G401.6 (cell line): Measurements from ENCODE around the gene SLC12A4.
A peak's percentile ranks its signal among the peaks of the same experiment; 100 is the strongest.
"Not testable (repeated sequence)": the region's sequence is repeated elsewhere in the genome, so short reads cannot be mapped to it uniquely, and the experiment has no call there.

Experiments
- FAIRE-seq: peaks from 2 replicates; lab custom pipeline; 2012; peaks lifted over from hg19 to GRCh38; lab: Jason Lieb, UNC

Gene SLC12A4

DNA sequence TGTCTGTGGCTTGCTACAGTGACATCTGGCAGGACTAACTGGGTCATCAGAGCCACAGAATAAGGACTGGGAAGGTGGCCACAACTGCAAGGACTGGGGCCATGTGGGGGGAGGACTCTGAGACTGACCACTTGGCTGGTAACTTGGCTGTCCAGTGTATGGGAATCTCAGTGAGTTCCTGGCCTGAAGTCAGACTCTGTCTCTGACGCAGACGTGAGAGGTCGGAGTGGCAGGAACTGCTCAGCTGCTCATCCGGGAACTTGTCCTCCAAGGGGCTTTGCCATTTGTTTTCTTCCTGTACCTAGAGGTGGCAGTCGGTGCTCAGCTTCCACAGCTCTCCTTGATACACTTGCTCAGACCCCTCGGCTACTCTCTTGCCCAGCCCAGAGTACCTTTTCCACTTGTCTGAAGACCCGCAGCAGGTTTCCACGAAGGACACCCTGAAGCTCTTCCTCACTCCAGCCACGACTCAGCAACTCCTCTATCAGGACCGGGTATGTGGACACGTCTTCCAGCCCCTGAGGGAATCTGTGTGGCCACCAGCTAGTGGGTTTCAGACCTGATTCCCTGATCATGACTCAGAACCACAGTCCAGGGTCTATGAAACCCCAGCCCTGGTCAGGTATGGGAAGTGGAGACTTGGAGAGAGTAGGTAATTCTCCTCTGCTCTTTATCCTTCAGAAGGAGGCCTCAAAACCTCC lies 19.2 kb upstream of the SLC12A4 start:
- FAIRE-seq, result no peak

DNA sequence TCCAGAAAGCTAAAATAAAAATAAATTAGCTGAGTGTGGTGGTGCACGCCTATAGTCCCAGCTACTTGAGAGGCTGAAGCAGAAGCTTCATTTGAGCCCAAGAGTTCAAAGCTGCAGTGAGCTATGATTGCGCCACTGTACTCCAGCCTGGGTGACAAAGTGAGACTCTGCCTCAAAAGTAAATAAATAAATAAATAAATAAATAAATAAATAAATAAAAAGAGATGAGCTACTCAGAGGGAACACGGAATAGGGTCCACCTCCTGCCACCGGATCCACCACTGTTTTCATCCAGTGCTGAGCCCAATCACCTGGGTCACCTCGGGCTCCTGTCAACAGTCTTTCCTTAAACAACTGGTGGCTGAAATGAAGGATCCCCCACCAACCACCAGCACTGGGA lies 18.5 kb upstream of the SLC12A4 start:
- FAIRE-seq, result no peak

DNA sequence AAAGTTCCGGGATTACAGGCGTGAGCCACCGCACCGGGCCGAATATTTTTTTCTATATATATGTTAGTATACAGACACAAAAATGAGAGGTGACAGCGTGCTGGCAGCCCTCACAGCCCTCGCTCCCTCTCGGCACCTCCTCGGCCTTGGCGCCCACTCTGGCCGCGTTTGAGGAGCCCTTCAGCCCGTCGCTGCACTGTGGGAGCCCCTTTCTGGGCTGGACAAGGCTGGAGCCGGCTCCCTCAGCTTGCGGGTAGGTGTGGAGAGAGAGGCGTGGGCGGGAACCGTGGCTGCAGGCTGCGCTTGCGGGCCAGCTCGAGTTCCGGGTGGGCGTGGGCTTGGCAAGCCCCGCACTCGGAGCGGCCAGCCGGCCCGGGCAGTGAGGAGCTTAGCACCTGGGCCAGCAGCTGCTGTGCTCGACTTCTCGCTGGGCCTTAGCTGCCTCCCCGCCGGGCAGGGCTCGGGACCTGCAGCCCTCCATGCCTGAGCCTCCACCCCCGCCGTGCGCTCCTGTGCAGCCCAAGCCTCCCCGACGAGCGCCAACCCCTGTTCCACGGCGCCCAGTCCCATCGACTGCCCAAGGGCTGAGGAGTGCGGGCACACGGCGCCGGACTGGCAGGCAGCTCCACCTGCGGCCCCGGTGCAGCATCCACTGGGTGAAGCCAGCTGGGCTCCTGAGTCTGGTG lies 13.7 kb upstream of the SLC12A4 start:
- no peak for FAIRE-seq

DNA sequence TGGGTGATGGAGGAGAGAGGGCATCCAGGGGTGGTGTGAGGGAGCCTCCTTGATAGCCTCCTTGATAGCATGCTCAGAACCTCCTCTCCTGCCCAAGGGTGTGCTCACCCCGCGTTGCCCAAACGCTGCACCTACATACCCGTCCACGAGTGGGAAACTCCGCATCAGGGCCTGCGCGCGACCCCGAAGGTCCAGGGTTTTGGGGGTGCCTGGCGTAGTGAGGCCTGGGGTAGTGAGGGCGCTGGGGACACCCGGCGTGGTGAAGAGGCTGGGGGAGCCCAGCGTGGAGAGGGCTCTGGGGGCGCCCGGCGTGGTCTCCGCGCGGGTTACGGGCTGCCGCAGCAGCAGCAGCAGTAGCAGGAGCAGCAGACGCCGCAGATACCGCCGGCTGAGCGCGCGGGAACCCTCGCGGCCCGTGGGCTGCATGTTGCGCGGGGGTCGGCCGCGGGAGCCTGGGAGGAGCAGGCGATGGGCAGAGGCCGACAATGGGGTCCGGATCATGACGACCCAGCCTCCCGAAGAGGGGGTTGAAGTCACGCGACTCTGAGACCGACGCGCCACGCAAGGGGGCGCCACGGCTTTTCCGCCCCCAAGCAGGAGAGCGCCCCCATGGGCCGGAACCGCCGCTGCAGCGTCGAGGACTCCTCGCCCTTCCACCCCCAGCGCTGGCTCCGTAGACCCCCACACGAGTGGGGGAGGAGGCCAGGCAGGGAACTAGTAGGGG lies 11.7 kb upstream of the SLC12A4 start, which contains the start of gene DPEP3:
TSS of gene DPEP3 (minus strand) at position 545 of the 724 bp plus-strand sequence. CDS start at position 426, 119 bp downstream.
- FAIRE-seq, result no peak

DNA sequence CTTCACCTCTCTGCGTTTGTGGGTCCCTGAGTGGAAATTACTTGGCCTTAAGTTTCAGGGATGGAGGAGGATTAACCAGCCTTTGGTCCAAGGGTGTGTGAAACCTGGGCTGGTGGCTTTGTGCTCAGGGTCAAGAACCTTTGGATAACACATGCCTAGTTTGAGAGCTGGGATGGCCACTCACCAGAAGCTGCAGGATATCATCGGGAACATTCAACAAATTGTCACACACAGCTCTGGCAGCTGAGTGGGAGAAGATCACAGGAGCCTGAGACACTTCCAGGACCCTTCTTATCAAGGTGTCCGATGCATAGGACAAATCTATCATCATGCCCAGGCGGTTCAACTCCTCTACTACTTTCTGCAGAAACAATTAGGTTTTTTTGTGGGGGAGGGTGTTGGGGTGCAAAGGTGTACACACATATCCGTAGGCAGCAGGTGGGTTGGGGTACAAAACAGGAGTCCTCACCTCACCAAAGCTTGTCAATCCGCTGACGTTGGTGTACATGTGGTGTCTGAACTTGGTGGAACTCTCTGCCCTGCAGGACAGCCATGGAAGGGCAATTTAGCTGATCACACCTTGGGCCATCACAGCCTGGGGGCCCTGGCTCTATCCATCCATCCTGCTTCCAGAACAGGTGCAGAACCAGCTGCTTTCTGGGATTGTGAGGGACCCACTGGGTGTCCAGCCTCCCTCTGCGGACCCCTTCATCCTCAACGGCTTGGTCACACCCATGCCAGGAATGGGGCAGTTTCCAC lies 9.2 kb upstream of the SLC12A4 start:
- FAIRE-seq, result no peak

DNA sequence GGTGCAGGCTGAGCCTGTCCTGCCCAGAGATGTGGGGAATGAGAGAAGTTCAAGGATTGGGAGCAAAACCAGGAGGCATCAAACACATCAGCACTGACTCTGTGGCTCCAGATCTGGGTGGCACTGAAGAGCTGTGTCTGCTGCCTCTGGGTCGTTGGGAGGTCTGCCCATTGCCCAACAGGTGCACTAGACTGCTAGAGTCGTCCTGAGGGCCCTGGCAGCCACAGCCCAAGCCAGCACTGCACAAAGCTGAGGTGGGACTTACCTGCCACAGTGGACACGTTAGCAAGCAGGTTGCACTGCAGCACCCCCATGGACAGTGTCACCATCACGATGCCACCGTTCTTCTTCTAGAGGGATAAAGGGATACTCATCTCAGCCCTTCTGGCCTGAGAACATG lies 8.6 kb upstream of the SLC12A4 start:
- FAIRE-seq, result no peak

DNA sequence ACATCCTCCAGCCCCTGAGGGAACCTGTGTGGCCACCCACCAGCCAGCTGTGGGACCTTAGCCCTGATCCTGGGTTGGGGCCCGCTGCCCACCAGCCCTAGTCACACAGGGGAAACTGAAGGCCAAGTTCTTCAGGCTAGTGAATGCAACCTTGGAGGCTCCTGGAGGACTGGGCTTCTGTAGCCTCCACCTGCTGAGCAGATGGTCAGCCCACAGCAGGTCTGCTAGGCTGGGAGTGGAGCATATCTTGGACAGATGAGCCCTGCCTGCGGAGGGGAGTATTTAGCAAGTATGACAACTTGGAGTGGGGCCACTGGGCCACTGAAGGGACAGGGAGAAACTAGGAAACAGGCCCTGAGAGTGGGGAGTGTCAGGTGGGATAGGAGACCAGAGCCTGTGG lies 7.8 kb upstream of the SLC12A4 start:
- no peak for FAIRE-seq

DNA sequence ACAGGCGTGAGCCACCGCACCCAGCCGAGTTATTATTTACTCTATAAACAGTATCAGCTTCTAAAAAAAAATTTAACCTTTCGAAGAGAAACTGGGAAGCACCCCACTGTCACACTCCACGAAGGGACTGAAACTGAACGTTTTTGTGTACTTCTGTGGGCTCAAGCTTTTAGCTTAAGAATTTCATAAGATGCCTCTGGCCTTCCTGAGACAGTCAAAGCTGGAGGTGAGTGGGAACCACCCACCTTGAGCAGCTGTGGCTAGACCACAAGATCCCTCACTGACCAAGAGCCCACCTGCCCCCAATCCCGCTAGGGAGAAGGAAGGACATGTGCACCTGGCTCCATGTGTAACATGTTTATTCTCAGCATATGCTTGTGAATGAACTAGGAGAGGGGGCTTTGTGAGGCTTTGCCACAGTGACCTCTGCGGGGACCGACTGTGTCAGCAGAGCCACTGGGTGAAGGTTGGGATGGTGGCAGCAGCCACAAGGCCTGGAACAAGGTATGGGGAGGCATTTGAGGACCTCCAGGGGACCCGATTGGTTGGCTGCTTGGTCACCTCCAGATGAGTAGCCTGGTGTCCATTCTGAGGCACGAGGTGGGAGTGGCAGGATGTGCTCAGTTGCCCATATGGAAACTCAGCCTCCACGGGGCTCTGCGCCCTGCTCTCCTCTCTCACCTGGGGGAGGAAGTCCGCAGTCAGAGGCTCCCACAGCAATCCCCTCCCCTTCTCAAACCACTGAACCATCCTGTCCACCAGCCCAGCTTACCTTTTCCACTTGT lies 7.1 kb upstream of the SLC12A4 start:
- no peak for FAIRE-seq

DNA sequence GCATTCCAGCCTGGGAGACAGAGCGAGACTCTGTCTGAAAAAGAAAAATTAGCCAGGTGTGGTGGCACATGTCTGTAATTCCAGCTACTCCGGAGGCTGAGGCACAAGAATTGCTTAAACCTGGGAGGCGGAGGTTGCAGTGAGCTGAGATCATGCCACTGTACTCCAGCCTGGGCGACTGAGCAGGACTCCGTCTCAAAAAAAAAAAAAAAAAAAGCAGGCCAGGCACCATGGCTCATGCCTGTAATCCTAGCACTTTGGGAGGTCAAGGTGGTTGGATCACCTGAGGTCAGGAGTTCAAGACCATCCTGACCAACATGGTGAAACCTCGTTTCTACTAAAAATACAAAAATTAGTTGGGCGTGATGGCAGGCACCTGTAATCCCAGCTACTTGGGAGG lies 3.8 kb upstream of the SLC12A4 start:
- not testable (repeated sequence) for FAIRE-seq

DNA sequence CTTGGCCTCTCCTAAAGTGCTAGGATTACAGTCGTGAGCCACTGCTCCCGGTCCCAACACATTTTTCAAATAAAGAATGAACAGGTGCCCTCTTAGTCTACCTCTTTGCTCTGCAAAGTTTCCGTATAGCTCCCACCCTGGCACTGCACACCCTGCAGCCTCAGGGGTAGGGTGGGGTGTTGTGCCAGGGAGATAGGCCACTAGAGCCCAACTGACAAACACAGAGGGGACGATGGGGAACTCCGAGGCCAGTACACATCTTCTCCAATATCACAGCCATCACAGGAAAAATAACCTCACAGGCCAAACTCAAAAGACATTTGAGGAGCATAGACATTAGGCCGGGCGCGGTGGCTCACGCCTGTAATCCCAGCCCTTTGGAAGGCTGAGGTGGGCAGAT lies 2.7 kb upstream of the SLC12A4 start:
- no peak for FAIRE-seq

DNA sequence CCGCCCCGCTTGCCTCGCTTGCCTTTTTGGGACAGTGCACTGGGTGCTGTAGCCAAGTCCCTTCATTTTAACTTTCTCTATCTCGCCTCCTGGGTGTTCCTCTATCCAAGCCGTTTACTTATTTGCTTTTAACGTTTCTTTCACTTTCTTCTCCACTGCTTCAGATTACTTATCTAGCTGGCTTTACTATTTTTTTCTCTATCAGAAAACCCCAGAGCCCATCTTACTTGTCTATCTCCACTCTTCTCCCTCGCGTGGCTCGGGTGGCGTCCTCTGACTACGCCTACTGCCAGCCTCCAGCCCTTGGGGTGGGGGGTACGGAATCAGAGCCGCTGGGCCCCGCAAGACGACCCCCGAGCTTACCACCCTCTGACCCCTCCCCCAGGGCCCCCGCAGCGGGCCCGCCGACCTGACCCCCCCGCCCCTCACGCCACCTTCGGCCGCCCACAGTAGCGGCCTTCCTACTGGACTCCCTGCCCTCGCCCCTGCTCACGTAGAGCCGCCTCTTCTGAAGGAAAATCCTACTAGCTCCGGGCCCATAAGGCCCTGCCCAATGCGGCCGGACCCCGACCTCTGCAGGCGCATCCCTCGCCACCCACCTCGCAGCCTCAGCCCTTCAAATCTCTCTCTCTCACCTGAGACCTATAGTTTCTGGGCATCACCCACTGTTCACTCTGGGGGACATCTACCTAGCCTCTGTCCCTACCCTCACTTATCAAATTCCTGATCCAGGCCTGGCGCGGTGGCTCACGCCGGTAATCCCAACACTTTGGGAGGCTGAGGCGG lies 1.0 kb upstream of the SLC12A4 start:
- no peak for FAIRE-seq

DNA sequence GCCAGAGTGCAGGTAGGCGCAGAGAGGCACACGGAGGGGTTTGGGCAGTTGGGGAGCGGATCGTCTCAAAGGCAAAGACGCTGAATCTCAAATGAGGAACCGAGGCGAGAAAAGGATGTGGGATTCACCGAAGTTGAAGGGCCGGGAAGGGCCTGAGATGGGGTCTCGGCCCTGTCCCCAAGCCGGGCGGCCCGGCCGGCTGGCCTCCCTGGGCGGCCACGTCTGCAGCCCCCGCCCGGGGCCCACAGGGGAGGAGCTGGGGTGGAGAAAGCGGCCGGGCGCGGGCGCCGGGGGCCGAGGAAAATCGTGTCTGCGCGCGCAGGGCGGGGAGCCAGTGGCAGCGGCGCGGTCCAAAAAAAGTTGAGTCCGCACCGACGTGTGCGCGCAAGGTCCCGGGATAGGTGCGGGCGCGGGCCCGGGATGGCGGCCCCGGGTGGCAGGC lies 458 bp downstream of the SLC12A4 start:
- no peak for FAIRE-seq

DNA sequence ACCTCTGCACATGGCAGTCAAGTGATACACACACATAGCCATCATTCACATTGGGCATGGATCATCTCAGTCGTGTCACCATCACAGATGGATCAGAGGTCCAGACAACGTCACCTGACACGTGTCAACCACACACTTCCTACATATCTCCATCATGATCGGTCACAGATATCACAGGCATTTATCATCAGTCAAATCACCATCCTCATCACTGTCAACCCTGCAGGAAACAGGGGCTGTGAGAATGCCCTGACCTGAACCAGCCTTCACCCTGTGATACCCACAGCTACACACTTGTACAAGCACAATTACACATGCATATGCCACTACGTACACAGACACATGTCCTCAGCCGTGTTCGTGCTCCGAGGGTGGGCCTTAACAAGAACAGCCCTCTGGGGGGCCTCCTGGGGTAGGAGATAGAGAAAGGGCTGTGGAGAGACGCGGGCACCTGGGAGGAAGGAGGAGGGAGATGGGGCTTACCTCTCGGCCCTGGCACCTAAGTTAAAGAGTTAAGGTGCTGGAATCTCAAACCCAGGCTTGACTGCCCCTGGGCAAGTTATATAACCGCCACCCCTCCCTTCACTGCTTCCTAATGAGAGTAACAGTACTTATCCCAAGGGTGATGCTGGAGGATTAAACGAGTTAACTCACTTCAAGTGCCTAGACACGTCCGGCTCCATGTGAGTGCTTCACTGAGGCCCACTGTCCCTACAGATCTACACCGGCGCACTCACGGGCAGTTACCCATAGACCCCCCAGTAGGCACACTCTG lies 1.1 kb downstream of the SLC12A4 start:
- no peak for FAIRE-seq

DNA sequence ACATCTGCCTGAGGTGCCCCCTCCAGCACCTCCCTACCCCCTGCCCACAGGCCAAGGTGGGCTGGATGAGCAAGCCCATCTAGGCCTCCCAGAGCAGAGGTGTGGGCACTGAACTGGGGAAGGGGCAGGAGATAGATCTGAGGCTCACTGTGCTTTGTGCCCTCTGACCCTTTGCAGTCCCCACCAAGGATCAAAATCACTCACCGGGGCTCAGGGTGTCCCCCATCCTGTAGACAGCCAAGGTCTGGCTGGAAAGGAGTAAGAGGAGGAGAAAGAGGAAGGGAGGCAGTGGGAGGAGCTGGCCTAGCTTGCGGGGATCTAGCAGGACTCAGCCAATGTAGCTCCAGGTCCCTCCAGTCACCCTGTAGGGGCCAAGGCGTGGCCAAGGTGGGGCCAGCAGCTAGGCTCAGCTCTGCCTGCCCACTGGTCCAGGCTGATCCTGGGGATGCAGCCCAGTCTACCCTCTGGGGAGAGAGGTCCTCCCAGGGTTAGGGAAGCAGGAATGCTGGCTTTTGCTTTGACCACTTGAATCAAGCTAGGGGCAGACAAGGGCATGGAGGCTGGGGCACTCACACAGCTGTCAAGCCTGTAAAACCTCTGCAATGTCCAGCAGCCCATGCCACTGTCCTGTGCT lies 1.8 kb downstream of the SLC12A4 start:
- peak; percentile 90 for FAIRE-seq

DNA sequence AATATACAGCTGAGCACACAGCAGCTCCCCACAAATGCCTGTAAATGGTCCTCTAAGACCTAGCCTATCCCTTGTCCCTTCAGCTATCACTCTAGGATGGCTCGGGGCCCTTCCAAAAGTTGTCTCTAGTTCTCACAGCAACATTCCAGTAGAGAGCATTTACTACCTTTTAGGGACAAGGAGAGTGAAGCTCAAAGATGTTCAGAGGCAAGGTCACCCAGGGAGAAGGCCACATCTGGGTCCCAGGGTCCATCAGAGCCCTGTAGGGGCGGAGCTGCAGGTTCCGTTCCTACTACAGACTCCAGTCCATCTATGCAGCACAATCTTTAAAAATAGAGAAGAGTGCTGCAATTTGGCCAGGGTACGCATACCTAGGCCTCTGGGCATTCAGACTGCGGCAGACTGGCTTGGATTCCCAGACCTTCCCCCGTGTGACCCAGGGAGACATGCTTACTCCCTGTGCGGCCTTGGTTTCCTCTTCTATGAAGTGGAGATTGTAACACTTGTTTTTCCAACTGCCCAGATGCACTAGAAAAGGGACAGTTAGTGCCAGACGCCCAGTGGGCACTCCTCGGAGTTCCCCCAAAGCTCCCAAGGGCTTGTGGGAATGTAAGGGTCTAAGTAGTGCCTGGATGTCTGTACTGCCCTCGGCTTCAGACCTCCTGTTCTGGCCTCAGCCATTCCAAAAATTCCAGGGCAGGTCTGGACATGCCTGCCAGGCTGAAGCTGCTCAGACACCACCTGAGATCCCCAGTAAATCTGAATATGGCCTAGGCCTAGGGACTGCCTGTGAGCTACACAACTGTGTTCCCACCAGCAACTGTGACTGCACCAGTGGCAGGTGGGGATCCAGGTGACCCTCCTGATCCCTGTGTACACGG lies 2.5 kb downstream of the SLC12A4 start:
- FAIRE-seq, result no peak

DNA sequence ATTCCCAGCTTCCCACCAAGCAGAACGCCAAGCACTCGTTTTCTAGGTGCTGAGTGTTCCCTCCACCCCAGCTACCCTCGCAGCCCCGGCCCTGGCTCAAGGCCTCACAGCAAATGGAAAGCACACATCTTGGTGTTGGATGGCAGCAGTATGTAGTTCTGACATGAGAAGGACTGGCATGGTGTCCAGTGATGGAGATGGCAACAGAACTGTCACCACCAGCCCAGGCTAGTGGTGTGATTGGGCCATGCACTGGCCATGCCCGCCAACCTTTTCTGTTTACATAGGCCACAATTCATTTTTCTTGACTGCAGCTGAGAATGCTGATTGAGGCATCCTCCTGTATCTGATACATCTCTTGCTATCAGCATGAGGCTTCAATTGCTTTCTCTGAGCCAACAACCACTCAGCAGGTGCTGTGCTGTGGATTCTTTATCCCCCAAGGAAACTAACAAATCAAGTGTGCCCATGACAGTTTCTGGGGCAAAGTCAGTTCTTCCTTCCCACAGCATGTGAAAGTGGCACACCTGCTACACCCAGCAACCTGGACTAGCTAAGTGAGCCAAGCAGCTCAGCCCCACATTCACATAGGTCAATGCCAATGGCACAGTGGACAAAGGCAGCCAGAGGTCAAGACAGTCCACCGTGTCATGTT lies 3.8 kb downstream of the SLC12A4 start:
- FAIRE-seq, result no peak

DNA sequence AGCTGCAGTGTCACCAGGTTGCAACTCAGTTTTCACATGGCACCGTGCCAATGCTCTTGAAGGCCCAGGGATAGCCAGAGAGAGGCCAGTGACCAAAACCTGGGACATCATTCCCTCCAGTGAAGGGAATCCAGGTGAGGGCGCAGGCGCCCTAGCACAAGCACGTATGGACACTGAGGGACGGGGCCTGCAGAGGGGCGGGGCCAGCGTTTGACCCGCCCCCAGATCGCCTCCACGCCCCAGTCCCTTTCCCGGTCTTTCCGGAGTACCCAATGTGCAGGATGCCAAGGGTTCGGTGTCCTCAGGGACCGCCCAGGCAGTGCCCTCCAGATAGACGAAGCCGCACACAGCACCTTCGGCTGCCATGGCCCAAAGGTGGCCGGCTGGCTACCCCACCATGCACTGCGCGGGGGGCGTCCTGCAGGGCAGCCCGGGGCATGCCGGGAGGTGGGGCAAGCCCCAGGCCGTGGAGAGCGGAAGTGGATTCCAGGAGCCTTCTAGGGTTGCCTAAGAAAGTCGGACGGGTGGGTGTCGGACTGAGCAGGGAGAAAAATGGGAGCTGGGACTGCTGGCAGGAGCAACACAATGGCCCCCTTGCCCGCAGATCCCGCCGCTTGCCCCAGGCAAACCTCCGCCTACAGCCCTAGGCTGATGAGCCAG lies 4.6 kb downstream of the SLC12A4 start:
- FAIRE-seq, result no peak

DNA sequence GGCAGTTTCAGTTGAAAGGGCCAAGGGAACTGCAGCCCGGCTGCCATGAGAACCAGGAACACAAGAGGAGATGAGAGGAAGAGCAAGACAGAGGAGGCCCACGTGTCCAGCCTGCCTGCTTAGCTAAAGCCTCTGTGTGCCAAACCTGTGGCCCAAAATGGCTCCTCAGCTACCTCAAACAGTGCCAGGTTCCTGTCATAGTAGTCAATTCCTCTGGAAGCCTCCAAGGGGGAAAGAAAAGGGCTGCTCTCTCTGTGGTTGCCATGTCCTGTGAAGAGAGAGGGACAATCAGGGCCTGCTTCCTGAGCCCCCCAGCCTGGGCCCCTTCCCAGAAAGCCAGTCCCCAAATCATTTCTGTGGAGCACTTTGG lies 5.2 kb downstream of the SLC12A4 start:
- FAIRE-seq, result no peak
